Tibial nerve (tissue), 4 donors: ENCODE data around the gene HECTD4.

Source experiments
- CTCF ChIP-seq, 5 experiments: fragments of 200-600 bp in 3 of 5; fragments of 450-650 bp in 2 of 5; sonication (generic) in 3 of 5; IDR thresholded peaks; one replicate each; pipeline ENCODE4 v1.5.1; 2016 to 2019; ENCODE audit warnings: antibody characterized with exemption in 5 of 5, mild to moderate bottlenecking in 3 of 5, moderate library complexity in 2 of 5
- EP300 ChIP-seq, 2 donors: sonication (generic); formaldehyde crosslinking; IDR thresholded peaks; one replicate each; pipeline ENCODE4 v1.6.1; 2017; ENCODE audit warnings: antibody characterized with exemption in 2 of 2, mild to moderate bottlenecking in 1 of 2
- POLR2A ChIP-seq, 2 donors: fragments of 450-650 bp; IDR thresholded peaks; one replicate each; pipeline ENCODE4 v1.6.1; 2017; ENCODE audit warnings: antibody characterized with exemption in 2 of 2, mild to moderate bottlenecking in 2 of 2, moderate library complexity in 2 of 2

- TF ChIP-seq CTCF (IDR thresholded peaks at IDR 0.05) = no peak
- no peak for TF ChIP-seq POLR2A (IDR thresholded peaks at IDR 0.05)
- no peak for TF ChIP-seq EP300 (IDR thresholded peaks at IDR 0.05)
These were observed 138.7 kb downstream of the HECTD4 start for GRCh38 chr12:112243255-112244110.
